ENCODE measurements around the gene EXOC7. TPM values are rescaled to one million over a fixed set of nuclear protein-coding genes. Genes with fewer than 3 reads are reported as not detected.

The EXOC7 gene
- polyA plus RNA-seq, 1 donor (not counting 4 experiments of a cell fraction or from before 2014, with no cell fraction given) = 60.6 TPM

DNA sequence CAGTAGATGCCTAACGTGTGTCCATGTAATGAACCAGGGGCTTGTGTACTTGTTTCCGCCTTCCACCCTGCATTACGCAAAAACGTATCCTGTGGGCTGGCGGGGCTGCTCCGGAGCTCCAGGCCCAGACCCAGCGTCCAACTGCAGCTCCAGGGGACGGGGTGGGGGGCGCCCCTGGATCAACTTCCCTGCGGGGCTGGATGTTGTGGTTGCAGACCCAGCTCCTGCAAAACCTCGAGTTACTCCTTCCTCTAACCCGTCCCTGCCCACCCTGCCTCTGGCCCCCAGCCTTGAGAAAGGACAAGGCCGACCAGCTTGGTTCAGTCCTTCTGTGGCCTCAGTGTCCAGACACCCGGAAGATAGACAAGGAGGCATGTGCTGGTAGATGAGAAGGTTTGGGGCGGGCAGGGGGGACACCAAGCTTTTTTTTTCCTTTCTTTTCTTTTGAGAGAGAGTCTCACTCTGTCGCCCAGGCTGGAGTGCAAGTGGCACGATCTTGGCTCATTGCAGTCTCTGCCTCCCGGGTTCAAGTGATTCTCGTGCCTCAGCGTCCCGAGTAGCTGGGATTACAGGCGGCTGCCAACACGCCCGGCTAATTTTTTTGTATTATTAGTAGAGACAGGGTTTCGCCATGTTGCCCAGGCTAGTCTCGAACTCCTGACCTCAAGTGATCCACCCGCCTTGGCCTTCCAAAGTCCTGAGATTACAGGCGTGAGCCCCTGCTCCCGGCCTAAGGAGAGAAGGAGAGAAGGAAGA, 731 bp upstream of the EXOC7 start:
- Histone ChIP-seq H3K9me1 (ENCODE audit: control insufficient read depth, extremely low read depth, insufficient read depth, low read length) (no peaks in the 10 kb centered on the region), H3K9ac (ENCODE audit: control insufficient read depth, extremely low read depth, insufficient read depth, low read length) (peak overlapping the region; percentile 83), H3K9me3 (ENCODE audit: control insufficient read depth, low read depth, low read length) (no peaks in the 10 kb centered on the region), H3K4me3 (ENCODE audit: control insufficient read depth in 2 of 3, extremely low read depth in 1 of 3, insufficient read depth in 2 of 3, low read depth in 1 of 3, low read length in 3 of 3) (peak overlapping the region; percentile 81 to 98 (median 94)), H3K79me2 (ENCODE audit: control insufficient read depth, insufficient read depth, low read length) (peaks cover 16% of the 10 kb centered on the region), H3K27me3 (ENCODE audit: control insufficient read depth, extremely low read depth, insufficient read depth, low read length) (no peaks in the 10 kb centered on the region), H3K4me1 (ENCODE audit: control insufficient read depth, extremely low read depth, insufficient read depth, low read length) (peaks cover 6% of the 10 kb centered on the region), H3K27ac (ENCODE audit: control insufficient read depth, insufficient read depth, low read length) (peak overlapping the region; percentile 71), H3K4me2 (ENCODE audit: control insufficient read depth, extremely low read depth, insufficient read depth, low read depth, low read length) (peak overlapping the region; percentile 100), H4K20me1 (ENCODE audit: control insufficient read depth, extremely low read depth, insufficient read depth, low read length) (no peaks in the 10 kb centered on the region), H3K36me3 (ENCODE audit: control insufficient read depth in 2 of 2, extremely low read depth in 1 of 2, insufficient read depth in 2 of 2, low read length in 2 of 2) (peaks cover 7 to 9% of the 10 kb centered on the region in 2 experiments), H2AFZ (ENCODE audit: control insufficient read depth, low read length) (peak overlapping the region; percentile 99)
- FAIRE-seq (no peak), DNase-seq (ENCODE audit: low read depth, low spot score) (no peak)
- dilution Hi-C loops (cut with MboI; ENCODE audit: extremely low pct_ligation_motif_present, low sequenced_read_pairs) = no loop called here
- TF ChIP-seq, protein P1, sequence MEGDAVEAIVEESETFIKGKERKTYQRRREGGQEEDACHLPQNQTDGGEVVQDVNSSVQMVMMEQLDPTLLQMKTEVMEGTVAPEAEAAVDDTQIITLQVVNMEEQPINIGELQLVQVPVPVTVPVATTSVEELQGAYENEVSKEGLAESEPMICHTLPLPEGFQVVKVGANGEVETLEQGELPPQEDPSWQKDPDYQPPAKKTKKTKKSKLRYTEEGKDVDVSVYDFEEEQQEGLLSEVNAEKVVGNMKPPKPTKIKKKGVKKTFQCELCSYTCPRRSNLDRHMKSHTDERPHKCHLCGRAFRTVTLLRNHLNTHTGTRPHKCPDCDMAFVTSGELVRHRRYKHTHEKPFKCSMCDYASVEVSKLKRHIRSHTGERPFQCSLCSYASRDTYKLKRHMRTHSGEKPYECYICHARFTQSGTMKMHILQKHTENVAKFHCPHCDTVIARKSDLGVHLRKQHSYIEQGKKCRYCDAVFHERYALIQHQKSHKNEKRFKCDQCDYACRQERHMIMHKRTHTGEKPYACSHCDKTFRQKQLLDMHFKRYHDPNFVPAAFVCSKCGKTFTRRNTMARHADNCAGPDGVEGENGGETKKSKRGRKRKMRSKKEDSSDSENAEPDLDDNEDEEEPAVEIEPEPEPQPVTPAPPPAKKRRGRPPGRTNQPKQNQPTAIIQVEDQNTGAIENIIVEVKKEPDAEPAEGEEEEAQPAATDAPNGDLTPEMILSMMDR (optimal IDR thresholded peaks at IDR 0.05 in 1 of 3, IDR thresholded peaks at IDR 0.05 in 1 of 3, conservative IDR thresholded peaks at IDR 0.05 in 1 of 3; ENCODE audit: extremely low read depth in 1 of 3, insufficient read depth in 2 of 3, low read length in 3 of 3) = no peak
- TF ChIP-seq EZH2 (IDR thresholded peaks at IDR 0.05; ENCODE audit: low read length) = no peak

DNA sequence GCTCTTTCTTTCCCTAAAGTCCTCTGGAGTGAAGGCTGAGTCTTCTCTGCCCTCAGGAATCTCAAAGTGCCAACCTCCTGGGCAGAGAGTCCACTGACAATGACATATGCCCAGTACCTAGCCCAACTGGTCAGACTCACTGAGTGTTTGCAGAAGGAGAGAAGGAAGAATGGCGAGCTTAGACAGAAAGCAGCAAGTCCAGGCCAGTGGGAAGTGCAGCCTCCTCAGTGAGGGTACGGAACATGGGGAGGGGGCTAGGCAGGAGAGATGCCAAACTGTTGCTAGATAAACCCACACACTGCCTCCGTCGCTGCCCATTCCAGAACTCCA, 678 bp downstream of the EXOC7 start:
- H3K4me2 ChIP-seq (ENCODE audit: control insufficient read depth, extremely low read depth, insufficient read depth, low read depth, low read length) = peak overlapping the region; percentile 100
- FAIRE-seq (no peak), DNase-seq (ENCODE audit: low read depth, low spot score) (no peak)
- peak overlapping the region; percentile 71 for H3K27ac ChIP-seq (ENCODE audit: control insufficient read depth, insufficient read depth, low read length)
- H3K79me2 ChIP-seq (ENCODE audit: control insufficient read depth, insufficient read depth, low read length) = peaks cover 16% of the 10 kb centered on the region
- peak overlapping the region; percentile 83 for H3K9ac ChIP-seq (ENCODE audit: control insufficient read depth, extremely low read depth, insufficient read depth, low read length)
- peak overlapping the region; percentile 81 to 98 (median 94) for H3K4me3 ChIP-seq (ENCODE audit: control insufficient read depth in 2 of 3, extremely low read depth in 1 of 3, insufficient read depth in 2 of 3, low read depth in 1 of 3, low read length in 3 of 3)
- peaks cover 6% of the 10 kb centered on the region for H3K4me1 ChIP-seq (ENCODE audit: control insufficient read depth, extremely low read depth, insufficient read depth, low read length)
- H4K20me1 ChIP-seq (ENCODE audit: control insufficient read depth, extremely low read depth, insufficient read depth, low read length) = no peaks in the 10 kb centered on the region
- TF ChIP-seq, protein P1 (optimal IDR thresholded peaks at IDR 0.05 in 1 of 3, IDR thresholded peaks at IDR 0.05 in 1 of 3, conservative IDR thresholded peaks at IDR 0.05 in 1 of 3; ENCODE audit: extremely low read depth in 1 of 3, insufficient read depth in 2 of 3, low read length in 3 of 3) = no peak
- TF ChIP-seq EZH2 (IDR thresholded peaks at IDR 0.05; ENCODE audit: low read length) = no peak
- no peaks in the 10 kb centered on the region for H3K9me1 ChIP-seq (ENCODE audit: control insufficient read depth, extremely low read depth, insufficient read depth, low read length)
- H3K9me3 ChIP-seq (ENCODE audit: control insufficient read depth, low read depth, low read length) = no peaks in the 10 kb centered on the region
- dilution Hi-C loops (cut with MboI; ENCODE audit: extremely low pct_ligation_motif_present, low sequenced_read_pairs) = no loop called here
- peaks cover 7 to 10% of the 10 kb centered on the region in 2 experiments for H3K36me3 ChIP-seq (ENCODE audit: control insufficient read depth in 2 of 2, extremely low read depth in 1 of 2, insufficient read depth in 2 of 2, low read length in 2 of 2)
- H3K27me3 ChIP-seq (ENCODE audit: control insufficient read depth, extremely low read depth, insufficient read depth, low read length) = no peaks in the 10 kb centered on the region
- peak overlapping the region; percentile 99 for H2AFZ ChIP-seq (ENCODE audit: control insufficient read depth, low read length)

All from keratinocyte (primary cell).